HL-60/S4 (cell line): Measurements from ENCODE around the gene LZTS3.
"Not testable (repeated sequence)": the region's sequence is repeated elsewhere in the genome, so short reads cannot be mapped to it uniquely, and the experiment has no call there.

Source experiments
- in situ Hi-C: fragments of 300-500 bp; cut with MboI; formaldehyde crosslinking; loops from 2 replicates; pipeline ENCODE4 v1.14.3; 2022; ENCODE audit warnings: low sequenced_read_pairs

The LZTS3 gene

DNA sequence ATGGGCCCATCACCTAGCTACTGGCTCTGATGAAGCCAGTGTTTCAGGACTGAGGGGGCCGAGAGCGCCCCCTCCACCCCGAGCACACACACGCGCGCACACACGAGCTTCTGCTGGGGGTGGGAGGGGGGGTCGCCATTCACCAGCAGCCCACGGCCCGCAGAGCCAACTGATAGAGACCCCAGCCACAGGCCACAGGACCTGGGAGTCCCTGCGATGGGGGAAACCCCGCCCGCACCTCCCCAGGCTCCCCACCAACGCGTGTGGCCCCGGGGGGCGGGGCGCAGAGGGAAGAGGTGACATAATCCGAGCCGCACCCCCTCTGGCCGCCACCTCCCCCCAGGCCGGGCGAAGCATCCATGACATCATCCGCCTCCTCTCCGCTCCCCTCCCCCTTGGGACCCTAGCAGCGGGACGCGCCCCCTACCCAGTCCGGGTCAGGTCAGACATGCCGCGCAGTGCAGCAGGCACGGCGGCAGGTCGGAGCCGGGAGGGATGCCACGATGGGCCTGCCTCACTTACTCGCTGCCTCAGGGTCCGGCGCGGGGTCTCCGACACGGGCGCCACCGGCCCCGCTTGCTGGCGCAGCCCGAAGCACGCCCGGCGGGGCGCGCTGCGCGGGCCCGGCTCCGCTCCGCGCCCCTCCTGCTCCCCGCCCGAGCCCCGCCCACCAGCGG lies at the start of gene LZTS3:
Gene LZTS3, minus strand, starts transcription at position 617 of the 677 bp plus-strand sequence. CDS start 6,386 bp downstream, outside the sequence.
- in situ Hi-C loops: no loop called here

DNA sequence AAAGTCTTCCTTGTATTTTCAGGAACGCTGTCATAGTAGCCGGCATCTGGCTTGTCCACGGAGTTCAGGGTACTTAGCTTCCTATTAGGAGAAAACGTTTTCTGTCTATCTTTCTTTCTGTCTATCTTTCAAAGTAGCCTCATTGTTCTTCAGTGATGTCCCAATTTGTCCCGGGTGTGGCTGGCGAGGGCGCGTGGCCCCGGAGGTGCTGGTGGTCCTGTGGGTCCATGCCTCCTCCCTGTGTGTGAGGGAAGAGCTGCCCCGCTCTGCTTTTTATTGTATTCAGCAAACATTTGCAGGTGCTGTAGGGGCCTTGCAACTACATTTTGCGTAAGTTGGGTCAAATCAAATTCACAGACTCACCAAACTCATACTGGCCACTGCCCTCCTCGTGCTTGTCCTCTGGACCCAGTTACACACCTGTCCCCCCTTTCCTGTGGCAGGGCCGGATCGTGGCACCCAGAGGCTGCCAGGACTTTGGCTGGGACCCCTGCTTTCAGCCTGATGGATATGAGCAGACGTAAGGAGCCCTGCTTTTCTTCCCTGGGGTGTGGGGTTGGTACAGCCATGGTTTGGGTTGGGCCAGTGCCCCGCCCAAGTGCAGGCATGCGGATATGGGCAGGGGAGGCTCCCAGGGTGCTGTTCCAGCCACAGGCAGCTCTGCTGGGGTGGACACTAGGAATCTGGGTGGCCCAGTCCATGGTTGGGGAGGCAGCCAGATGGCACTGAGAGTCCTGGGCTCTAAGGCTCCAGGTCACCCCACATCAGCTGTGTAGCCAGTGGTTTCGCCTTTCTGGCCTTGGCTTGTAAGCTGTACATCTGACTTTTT lies 48.3 kb upstream of the LZTS3 start:
- in situ Hi-C loops: no loop called here

DNA sequence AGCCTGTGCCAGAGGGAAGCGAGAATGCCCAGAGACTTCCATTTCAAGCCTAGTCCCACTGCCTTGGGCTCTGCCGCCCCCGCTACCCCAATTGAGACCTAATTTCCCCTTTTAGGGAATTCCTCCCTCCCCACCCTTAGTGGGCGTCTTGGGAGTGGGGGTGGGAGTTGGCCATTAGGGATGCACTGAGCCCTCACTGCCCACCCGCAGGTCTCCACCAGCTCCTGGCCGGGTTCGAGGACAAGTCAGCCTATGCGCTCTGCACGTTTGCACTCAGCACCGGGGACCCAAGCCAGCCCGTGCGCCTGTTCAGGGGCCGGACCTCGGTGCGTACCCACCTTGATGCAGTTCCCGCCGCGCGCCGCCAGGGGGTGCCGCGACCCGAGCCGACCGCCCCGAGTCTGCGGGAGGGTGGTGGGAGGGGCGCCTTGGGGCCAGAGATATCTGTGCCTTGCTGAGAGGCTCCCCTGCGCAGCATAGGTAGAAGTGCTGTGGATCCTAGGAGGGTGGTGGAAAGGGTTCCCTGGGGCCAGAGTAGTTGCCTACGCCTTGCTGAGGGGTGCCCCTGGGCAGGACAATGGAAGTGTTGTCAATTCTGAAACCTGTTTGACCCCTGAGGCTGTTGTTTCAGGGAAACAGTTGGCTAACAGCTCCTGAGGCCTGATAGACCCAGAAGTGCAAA lies 45.1 kb upstream of the LZTS3 start:
- in situ Hi-C loops: no loop called here

GRCh38 chr20:3215359-3215917 lies 42.1 kb upstream of the LZTS3 start:
- in situ Hi-C loops: not testable (repeated sequence)

GRCh38 chr20:3213226-3213625 lies 39.9 kb upstream of the LZTS3 start:
- in situ Hi-C loops: no loop called here

DNA sequence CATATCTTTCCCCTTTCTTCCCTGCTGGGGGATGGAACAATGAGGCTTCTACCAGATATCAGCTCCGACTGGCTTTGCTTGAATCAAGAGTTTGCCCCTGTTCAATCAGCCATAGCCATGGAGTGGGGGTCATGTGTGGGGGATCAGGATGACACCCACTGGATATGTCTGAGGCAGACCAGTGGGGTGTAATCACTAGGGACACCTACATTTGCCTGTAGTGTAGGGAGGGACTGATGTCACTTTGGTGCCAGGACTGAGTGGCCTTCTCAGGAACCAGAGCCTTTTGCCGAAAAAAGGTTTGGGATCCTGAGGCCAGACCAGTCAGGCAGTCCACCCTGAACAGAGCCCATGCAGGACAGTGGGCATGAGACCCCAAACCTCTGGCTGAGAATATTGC lies 37.0 kb upstream of the LZTS3 start:
- in situ Hi-C loops: no loop called here

- in situ Hi-C loops: no loop called here
These were observed 36.6 kb upstream of the LZTS3 start for GRCh38 chr20:3209946-3210317.

DNA sequence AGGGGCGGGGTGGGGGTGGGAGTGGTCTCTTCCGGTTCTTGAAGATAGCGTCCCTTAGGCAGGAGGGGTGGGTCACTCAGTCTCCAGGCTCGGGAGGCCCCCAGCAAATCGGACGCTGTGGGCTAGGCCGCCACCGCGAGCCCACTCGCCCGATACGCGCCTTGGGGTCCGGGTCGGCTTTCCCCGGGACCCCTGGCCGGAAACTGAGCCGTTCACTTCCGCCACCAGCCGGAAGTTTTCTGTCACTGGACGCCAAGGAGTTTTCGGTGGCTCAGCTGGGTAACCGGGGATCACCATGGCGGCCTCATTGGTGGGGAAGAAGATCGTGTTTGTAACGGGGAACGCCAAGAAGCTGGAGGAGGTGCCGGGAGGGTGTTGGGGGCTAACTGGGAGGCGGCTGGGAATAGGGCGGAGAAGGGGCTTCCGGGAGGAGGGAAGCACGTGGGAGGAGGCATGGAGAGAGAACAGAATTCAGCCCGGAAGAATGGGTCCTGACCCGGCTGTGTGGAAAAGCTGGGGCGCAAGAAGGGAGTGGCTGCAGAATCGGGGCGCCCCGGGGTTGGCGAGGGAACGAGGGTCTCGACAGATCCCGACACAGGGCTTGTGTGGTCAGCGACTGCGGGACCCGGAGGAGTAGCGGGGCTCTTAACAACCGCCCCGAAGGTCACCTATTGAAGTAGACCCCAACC lies 36.1 kb upstream of the LZTS3 start, which contains the start of gene ITPA:
Gene ITPA, plus strand, starts transcription at position 242 of the 689 bp plus-strand sequence. Its CDS starts 54 bp downstream, at position 296.
- in situ Hi-C loops: no loop called here

GRCh38 chr20:3208786-3209256 lies 35.5 kb upstream of the LZTS3 start:
- in situ Hi-C loops: no loop called here

GRCh38 chr20:3204124-3204794 lies 30.9 kb upstream of the LZTS3 start, which contains the start of gene DDRGK1:
Gene DDRGK1, minus strand, starts transcription at chr20:3204682. Its CDS starts 55 bp downstream, at chr20:3204627.
- in situ Hi-C loops: no loop called here

DNA sequence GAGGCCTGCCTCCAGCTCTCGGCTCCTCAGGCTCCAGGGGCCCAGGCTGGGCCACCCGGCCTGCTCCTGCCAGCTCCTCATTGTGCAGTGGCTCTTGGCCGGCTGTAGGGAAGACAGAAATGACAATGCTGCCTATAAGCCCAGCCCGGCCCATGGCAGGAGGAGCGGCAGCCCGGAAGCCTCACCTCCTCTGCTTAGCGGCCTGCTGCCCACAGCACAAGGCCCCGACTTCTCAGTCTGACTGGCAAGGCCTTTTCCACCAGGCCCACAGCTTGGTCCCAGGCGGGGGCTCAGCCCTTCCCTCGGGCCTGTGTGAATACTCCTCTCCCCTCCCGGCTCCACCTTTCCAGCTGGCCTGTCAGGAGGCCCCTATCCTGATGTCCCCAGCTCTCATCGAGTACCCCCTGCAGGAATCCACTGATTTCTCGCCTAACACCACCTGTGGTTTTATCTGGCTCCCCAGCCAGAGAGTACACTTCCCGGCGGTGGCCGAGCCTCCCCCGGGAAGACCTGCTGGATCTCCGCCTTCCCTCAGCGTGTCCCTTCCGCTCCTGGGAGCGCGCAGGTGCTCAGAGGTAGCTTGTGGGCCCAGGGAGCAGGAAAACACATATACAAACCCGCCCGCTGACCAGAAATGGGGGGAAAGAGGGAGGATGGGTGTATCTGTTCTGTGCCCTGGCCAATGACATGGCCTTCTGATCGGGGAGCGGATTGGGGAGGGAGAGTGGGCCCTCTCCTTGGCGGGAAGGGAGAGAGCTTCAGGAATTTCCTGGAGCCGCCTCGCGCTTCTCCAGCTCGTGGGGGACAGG lies 30.2 kb upstream of the LZTS3 start:
- in situ Hi-C loops: no loop called here

DNA sequence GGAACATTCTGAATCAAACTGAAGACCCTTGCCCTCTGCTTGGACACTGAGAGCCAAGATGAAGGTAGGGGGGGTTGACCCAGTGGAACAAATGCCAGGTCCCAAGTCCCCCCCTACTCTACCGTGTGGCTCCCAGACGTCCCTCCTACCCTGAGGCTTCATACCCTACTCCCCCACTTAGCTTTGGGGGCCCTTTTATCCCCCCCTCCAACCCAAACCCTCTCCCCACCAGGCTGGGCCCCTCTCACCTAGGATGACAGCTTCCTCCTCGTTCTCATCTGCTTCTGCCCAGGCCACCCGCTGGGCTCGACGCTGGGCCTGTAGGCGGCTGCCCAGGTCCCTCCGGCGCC lies 29.6 kb upstream of the LZTS3 start:
- in situ Hi-C loops: no loop called here

DNA sequence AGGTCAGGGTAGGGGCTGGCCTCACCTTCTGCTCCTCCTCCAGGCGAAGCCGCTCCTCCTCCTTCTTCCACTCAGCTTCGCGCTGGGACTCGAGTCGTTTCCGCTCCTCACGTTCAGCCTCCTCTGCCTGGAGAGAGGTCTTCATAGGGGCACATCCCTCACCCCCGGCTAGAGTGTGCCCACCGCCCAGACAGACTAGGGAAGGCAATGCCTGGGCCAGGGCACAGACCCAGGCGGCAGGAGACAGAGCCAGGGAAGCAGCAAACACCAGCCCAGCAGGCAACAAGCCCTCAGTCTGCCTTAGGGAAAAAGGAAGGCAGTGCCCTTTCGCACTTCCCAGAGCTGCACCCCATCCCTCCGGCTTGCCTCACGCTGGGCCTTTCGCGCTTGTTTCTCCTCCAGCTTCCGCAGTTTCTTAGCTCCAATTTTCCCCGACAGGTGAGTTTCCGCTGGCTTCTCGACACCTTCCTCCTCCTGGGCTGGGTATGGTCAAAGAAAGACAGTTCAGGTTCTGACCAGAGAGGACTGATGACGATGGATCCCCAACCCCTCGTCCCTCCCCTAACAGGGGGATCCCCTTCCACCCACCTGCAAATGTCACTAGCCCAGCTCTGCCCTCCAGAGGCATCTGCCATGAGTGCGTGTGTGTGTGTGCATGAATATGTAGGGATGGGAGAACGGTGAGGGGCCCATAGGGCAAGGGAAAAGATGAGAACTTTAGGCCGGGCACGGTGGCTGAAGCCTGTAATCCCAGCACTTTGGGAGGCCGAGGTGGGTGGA lies 26.8 kb upstream of the LZTS3 start:
- in situ Hi-C loops: no loop called here

DNA sequence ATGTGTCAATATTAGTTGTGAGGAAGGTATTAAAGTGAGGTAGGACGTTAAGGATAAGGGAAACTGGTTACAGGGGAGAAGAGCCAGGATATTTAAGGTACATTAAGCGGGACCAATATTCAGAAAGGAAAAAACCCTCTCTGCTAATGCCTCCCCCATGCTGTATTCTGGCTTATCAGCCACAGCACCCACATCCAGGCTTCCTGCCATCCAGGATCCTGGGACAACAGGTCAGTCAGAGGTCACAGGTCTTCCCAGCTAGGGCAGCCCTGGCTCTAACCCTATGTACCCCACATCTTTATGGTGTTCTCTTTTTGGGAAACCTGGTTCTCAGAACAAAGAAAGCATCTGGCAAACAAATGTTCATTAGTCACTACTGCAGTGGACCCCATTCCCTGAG lies 25.9 kb upstream of the LZTS3 start:
- in situ Hi-C loops: no loop called here

DNA sequence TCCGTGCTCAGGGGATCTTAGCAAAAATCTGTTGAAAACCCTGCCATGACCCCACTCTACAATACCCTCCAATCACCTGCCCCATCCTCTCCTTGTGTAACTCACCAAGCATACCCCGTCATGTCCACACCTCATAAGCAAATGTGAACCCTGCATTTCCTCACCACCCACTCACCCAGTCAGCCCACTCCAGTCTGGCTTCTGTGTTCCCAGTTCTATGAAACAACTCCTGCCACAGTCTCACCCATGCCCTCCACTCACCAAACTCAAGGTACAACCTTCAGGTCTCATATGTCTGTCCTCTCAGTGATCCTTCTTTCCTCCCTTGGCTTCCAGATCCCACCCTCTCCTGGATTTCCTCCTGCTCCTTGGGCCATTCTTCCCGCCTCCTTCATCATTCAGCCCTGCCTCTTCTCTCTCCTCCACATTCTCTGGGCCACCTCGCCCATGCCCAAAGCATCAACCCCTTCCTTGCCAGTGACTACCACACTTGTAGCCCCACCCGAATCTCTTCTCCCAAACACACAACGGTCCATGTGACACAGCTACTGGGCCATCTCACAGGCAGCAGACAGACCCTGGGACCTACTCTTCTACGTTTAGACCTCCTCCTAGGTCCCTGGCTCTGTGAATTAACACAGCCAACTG lies 22.4 kb upstream of the LZTS3 start:
- in situ Hi-C loops: no loop called here

DNA sequence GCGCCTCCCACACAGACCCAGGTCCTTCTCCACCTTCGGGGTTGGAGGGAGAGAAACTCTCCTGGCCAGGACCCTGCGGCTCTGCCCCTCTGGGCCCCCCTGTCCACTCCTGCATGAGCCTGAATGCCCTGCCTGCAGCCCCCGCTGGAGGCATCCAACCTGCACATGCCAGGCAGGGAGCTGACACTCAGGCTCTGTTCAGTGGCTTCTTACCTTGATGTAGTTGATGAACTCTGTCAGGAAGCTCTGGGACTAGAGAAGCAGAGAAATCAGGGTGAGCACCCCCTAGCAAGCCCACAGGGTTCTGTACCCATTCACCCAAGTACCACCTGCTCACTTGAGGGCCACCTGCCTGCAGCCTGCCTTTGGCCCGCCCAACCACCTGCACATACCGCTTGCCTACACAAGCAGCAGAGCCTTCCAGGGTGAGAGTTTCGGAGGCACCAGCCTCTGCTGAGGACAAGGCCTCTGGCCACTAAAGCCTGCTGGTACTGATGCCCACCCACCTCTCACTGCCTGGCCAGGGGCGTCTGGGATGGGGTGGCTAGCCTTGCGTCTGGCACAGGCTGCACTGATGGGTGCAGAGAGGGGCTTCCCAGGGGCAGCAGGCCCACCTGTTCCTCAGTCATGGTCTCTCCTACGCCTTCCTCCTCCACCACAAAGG lies 21.4 kb upstream of the LZTS3 start:
- in situ Hi-C loops: no loop called here

GRCh38 chr20:3193806-3194616 lies 20.7 kb upstream of the LZTS3 start:
- in situ Hi-C loops: no loop called here
